DMS153 (cell line): Measurements from ENCODE around the gene LYSMD1.

Source experiments
- DNase-seq: peaks from one replicate; lab custom pipeline; 2025; lab: John Stamatoyannopoulos, UW

Gene LYSMD1

GRCh38 chr1:151137789-151138188, 27.9 kb downstream of the LYSMD1 start:
- no peak for DNase-seq

GRCh38 chr1:151135433-151136385, 30.0 kb downstream of the LYSMD1 start:
- no peak for DNase-seq

DNA sequence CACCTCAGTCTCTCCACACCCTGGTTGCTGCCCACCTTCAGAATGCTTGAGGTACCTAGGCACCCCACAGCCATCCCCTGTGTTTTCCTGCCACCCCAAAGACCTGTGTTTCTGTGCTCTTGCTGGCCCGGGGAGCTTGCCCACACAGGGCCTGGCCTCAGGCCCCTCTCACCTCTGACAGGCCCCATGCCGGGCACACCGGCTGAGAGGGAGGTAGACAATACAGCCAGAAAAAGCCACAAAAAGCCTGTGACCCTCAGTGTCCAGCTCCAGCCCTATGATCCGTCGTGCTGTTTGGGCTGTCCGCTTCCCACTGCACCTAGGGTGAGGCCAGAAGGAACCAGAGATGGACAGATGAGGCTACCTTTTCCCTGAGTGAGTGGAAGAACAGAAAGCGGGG, 30.7 kb downstream of the LYSMD1 start:
- no peak for DNase-seq

- DNase-seq, result no peak
Observed at GRCh38 chr1:151134396-151134795, 31.3 kb downstream of the LYSMD1 start.

DNA sequence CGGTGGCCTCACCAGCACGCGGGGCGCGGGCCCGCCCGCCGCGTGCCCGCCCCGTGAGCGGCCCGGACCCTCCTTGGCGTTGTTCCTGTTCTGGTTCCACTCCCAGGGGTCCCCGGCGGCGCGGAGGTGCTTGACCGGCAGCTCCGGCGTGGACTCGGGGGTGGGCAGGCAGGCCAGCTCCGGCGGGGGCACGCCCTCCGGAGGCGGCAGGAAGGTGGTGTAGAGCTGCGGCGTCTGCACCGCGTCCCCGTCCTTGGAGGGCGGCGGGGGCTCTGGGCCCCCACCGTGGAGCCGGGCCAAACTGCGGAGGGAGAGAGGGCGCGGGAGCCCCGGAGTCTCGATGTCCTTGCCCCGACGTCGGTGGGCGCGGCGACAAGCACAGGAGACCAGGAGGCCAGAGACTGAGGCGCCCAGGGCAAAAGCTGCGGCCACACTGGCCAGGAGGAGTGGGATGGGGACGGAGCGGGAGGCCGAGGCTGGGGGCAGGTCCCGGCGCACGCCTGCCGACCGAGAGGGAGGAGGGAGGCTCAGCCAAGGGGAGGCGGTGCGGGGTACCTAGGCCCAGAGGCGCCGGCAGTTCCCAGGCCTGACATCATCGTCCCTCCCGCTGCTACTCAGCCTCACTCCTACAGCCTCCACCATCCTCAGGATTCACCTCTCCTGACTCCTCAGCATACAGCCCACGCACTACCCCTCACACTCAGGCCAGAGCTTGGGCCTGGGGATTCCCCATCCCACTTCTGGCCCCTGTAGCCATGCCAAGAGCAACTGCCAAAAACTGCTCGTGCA, 32.5 kb downstream of the LYSMD1 start:
- DNase-seq, result no peak

DNA sequence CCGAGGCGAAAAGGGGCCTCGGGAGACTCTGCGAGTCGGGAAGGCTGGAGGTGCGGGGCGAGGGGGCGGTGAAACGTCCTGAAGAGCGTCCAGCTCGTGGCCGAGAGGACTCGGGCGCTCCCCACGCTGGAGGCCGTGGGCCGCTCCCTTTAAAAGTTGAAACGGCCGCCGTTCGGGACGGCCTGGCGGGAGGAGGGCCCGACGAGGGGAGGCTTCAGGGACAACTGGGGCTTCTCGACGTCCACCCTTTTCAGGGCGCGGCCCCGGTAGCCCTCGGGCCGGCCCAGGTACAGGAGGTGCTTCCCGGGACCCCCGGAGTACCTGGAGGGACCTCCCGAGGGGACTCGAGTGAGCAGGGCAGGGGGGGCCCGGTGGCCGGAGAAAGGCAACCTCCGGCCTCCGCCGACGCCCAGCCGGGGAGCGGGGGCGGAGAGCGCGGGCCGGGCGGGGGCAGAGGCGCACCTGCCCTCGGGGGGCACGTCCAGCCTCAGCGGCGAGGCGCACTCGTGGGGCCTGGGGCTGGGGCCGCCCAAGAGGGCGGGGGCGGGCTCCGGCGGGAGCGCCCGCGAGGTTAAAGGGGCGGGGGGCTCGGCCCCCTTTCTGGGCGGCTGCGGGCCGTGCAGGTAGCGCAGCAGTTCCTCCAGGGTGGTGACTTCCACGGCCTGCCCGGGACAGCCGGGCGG, 33.2 kb downstream of the LYSMD1 start:
- DNase-seq, result no peak

DNA sequence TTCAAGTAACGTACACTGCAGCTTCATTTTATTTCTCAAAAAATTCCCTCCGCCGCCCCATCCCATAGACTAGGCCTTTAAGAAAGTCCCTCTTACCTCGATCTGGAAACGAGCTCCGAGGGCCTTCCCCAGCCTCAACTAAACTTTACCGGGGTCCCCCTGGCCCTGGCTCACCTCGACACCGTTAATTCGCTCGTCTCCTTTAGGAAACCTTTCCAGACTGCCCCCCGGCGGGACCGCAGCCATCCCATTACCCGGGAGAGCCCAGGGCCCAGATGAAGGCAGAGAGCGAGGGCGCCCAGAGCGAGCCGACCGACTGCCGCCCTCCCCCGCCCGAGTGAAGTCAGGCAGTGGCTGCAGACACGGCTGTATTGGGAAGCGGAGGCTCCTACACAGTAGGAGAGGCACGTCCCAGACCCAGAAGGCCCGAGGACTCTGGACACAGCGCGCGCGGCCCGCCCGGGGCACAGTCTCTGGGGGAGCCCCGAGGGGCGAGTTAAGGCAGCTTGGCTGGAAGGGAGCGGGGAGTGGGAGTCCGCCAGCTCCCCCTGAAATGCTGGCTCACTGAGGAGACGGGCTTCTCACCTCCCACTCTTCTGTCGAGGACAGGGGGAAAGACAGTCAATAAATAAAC, 33.9 kb downstream of the LYSMD1 start:
- DNase-seq, result no peak

DNA sequence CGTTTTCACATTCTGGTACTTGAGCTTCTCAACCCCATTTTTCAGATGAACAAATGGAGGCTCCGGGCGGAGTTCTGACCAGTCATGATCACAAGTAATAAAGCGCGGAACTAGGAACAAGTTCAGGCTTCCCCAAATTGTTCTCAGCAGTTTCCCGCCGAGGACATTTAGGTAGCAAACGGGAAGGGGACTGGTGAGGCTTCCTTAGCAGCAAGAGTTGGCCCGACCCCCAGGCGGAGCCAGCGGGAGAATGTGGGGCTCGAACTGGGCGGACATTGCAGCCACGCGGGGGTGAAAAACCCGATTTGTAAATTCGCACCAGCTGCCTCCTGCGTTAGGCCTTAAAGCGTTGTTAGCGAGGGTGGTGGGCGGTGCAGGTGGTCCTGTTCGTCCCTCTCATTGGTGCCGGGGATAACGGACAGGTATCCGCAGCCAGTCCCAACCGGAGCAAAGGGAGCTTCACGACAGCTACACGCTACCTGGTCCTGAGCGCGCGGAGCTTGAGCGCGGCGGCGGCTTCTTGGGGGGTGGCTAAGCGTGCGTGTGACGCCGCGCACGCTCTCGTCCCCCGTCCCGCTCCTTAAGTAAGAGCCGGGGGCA, 34.6 kb downstream of the LYSMD1 start:
- peak; percentile 96 for DNase-seq

- no peak for DNase-seq
Observed at GRCh38 chr1:151128800-151129199, 36.9 kb downstream of the LYSMD1 start.

DNA sequence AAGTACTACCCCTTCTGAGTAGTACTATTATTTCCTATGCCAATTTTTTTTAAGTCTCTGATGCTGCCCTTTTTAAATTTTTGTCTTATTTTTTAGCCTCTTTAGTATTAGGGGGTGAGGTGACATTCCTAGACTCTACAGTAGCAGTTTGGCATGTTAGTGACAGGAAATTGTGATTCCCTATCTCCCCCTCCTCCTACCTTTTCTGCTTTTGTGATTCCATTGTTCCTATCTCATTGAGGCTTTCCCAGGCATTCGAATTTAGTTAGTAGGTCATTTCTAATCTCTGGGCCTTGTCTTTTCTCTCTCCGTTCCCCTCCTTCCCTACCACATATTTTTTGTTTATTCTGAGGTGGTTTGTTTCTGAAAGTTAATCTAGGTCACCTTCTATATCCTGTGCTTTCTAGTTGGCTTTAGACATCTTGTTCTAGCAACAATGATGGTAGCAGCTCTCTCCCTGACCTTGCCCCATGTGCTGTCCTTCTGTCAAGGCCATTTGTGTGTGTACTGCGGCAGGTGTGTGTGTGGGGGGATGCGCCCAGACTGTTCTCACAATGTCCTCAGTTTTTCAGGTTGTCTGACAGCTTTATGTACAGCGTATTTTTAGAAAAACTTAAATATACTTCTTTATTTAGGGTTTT, 40.8 kb downstream of the LYSMD1 start:
- DNase-seq, result no peak

DNA sequence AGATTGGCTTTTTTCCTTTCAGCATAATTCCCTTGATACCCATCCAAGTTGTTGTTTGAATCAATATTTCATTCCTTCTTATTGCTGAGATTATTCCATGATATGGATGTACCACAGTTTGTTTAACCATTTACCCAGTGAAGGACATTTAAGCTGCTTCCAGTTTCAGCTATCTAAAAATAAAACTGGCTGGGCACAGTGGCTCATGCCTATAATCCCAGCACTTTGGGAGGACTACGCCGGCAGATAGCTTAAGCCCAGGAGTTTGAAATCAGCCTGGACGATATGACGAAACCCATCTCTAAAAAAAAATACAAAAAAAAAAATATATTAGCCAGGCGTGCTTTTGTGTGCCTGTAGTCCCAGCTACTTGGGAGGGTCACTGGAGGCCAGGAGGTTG, 51.8 kb downstream of the LYSMD1 start:
- no peak for DNase-seq
